Neural progenitor cell (in vitro differentiated cells): Measurements from ENCODE around the gene DPY30. TPM values are rescaled to one million over a fixed set of nuclear protein-coding genes. Genes with fewer than 3 reads are reported as not detected.

Source experiments
- DNase-seq: peaks from one replicate; pipeline ENCODE4 v3.0.0-alpha.2; 2016; ENCODE audit warnings: low spot score
- H2AFZ ChIP-seq: fragments of 200-600 bp; sonication (generic); replicated peaks from 2 replicates; pipeline ENCODE4 v1.6.1; 2016; ENCODE audit warnings: antibody characterized with exemption
- H3F3A ChIP-seq: fragments of 200-600 bp; sonication (generic); 2 replicates; pipeline ENCODE4 v1.6.1; 2016; ENCODE audit warnings: antibody characterized with exemption, low read depth
- H3K27ac ChIP-seq: fragments of 200-600 bp; sonication (generic); 2 replicates; pipeline ENCODE4 v1.5.1; 2016; ENCODE audit warnings: mild to moderate bottlenecking
- H3K27me3 ChIP-seq: fragments of 200-600 bp; sonication (generic); 2 replicates; pipeline ENCODE4 v1.6.1; 2016; ENCODE audit warnings: mild to moderate bottlenecking, moderate library complexity
- H3K36me3 ChIP-seq: fragments of 200-600 bp; sonication (generic); 2 replicates; pipeline ENCODE4 v1.5.1; 2016
- H3K4me1 ChIP-seq: fragments of 200-600 bp; sonication (generic); 2 replicates; pipeline ENCODE4 v1.6.1; 2016; ENCODE audit warnings: mixed run types
- H3K4me2 ChIP-seq: fragments of 200-600 bp; sonication (generic); 2 replicates; pipeline ENCODE4 v1.6.1; 2016
- H3K4me3 ChIP-seq: fragments of 200-600 bp; sonication (generic); 2 replicates; pipeline ENCODE4 v1.5.1; 2016
- H3K79me2 ChIP-seq: fragments of 200-600 bp; sonication (generic); 2 replicates; pipeline ENCODE4 v1.6.1; 2016; ENCODE audit warnings: low read depth
- H3K9ac ChIP-seq: fragments of 200-600 bp; sonication (generic); 2 replicates; pipeline ENCODE4 v1.6.1; 2016
- H3K9me3 ChIP-seq: fragments of 200-600 bp; sonication (generic); 2 replicates; pipeline ENCODE4 v1.5.1; 2016; ENCODE audit warnings: low read depth
- H4K20me1 ChIP-seq: fragments of 200-600 bp; sonication (generic); 2 replicates; pipeline ENCODE4 v1.6.1; 2016; ENCODE audit warnings: low read depth
- H3K27ac Mint-ChIP-seq: 3 replicates; pipeline ENCODE4 v1.8.0; 2021; ENCODE audit warnings: mixed read lengths
- H3K27me3 Mint-ChIP-seq: 2 replicates; pipeline ENCODE4 v1.8.0; 2022; ENCODE audit warnings: low read depth, mild to moderate bottlenecking, inconsistent platforms, moderate library complexity, mixed read lengths; ENCODE audit not compliant: insufficient read depth
- H3K36me3 Mint-ChIP-seq: 3 replicates; pipeline ENCODE4 v1.8.0; 2021; ENCODE audit warnings: mixed read lengths
- H3K4me1 Mint-ChIP-seq: 3 replicates; pipeline ENCODE4 v1.8.0; 2021; ENCODE audit warnings: mixed read lengths
- H3K4me3 Mint-ChIP-seq: 3 replicates; pipeline ENCODE4 v1.8.0; 2021; ENCODE audit warnings: mild to moderate bottlenecking, moderate library complexity, mixed read lengths
- H3K9me3 Mint-ChIP-seq: 3 replicates; pipeline ENCODE4 v1.8.0; 2020; ENCODE audit warnings: mixed read lengths
- CTCF ChIP-seq: fragments of 200-600 bp; sonication (generic); IDR thresholded peaks from 2 replicates; pipeline ENCODE4 v1.5.1; 2017; ENCODE audit warnings: antibody characterized with exemption, mild to moderate bottlenecking
- EZH2 ChIP-seq: fragments of 200-600 bp; sonication (generic); IDR thresholded peaks from 2 replicates; pipeline ENCODE4 v1.6.1; 2017; ENCODE audit warnings: antibody characterized with exemption, mild to moderate bottlenecking, moderate library complexity
- EZH2phosphoT487 ChIP-seq: fragments of 200-600 bp; sonication (generic); IDR thresholded peaks from 2 replicates; pipeline ENCODE4 v1.6.1; 2017; ENCODE audit warnings: antibody characterized with exemption
- total RNA-seq: library from RNA; depleted of rRNA; stranded (reverse); fragments of >200 nt; gene quantifications from 2 replicates; pipeline ENCODE4 v1.2.3, GENCODE V29; 2015; ENCODE audit warnings: low replicate concordance

Gene DPY30
- total RNA-seq, 1 donor from 2014 or later, result 199 TPM

GRCh38 chr2:32009516-32010256 lies 29.9 kb downstream of the DPY30 start:
- Mint-ChIP-seq H3K36me3 (peaks cover 4% of the 10 kb centered on the region), H3K9me3 (no peaks in the 10 kb centered on the region), H3K4me1 (peaks cover 35% of the 10 kb centered on the region), H3K27me3 (no peaks in the 10 kb centered on the region), H3K27ac (peak overlapping the region; percentile 36), H3K4me3 (peak overlapping the region; percentile 98)
- peak overlapping the region; percentile 80 for H3K4me3 ChIP-seq
- peaks cover 51% of the 10 kb centered on the region for H3K79me2 ChIP-seq
- H3K27ac ChIP-seq, result peak overlapping the region; percentile 97
- H3K9ac ChIP-seq, result peak overlapping the region; percentile 46
- no peaks in the 10 kb centered on the region for H3K27me3 ChIP-seq
- peaks cover 29% of the 10 kb centered on the region for H3F3A ChIP-seq
- H4K20me1 ChIP-seq, result peaks cover 41% of the 10 kb centered on the region
- H2AFZ ChIP-seq, result no peak overlapping the region
- no peaks in the 10 kb centered on the region for H3K9me3 ChIP-seq
- H3K4me1 ChIP-seq, result peaks cover 14% of the 10 kb centered on the region
- H3K4me2 ChIP-seq, result peak overlapping the region; percentile 87
- H3K36me3 ChIP-seq, result no peaks in the 10 kb centered on the region
- TF ChIP-seq EZH2 (no peak), CTCF (no peak), EZH2phosphoT487 (no peak)
- peak; percentile 64 for DNase-seq

DNA sequence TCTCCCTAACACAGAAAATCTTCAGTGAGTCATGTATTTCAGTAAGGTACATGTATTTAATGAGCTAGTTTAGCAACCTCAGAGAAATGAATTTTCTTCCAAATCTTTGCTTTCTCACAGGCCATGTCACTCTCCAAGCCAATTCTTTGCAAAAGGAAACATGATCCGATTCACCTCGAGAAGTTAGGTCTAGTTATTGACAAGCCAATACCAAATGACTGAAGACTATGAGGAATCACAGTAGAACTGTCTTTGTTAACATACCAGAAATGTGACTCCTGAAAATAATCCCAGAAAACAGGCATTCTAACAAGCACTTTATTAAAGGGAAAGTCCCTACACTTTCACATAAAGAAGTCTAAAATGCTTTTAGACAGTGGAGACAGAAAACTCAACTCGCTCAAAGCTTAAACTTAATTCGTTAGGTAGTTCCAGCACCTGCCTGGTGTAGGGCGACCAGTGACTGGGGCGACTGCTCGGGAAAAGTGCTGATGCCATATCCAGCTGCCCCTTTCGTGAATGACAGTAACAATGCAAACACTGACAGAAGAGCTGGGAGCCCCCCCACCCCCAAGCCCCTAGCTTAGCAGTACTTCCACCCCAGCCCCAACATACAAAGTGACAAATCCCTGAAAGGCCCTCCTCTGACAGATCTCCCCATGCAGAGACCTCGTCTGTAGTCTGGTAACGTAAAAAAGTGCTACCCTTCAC lies 30.6 kb downstream of the DPY30 start:
- Mint-ChIP-seq H3K27me3 (no peaks in the 10 kb centered on the region), H3K36me3 (peaks cover 2% of the 10 kb centered on the region), H3K4me3 (peak overlapping the region; percentile 98), H3K4me1 (peaks cover 35% of the 10 kb centered on the region), H3K27ac (peak overlapping the region; percentile 36), H3K9me3 (no peaks in the 10 kb centered on the region)
- Histone ChIP-seq H3K4me3 (peak overlapping the region; percentile 80), H4K20me1 (peaks cover 43% of the 10 kb centered on the region), H3K79me2 (peaks cover 58% of the 10 kb centered on the region), H2AFZ (no peak overlapping the region), H3K36me3 (no peaks in the 10 kb centered on the region), H3K4me2 (peak overlapping the region; percentile 87), H3K4me1 (peaks cover 14% of the 10 kb centered on the region), H3F3A (peaks cover 29% of the 10 kb centered on the region), H3K9me3 (no peaks in the 10 kb centered on the region), H3K27ac (peak overlapping the region; percentile 63), H3K27me3 (no peaks in the 10 kb centered on the region), H3K9ac (peak overlapping the region; percentile 46)
- DNase-seq, result peak; percentile 49
- no peak for TF ChIP-seq EZH2
- TF ChIP-seq CTCF, result no peak
- no peak for TF ChIP-seq EZH2phosphoT487

- peaks cover 25% of the 10 kb centered on the region for H3K4me1 Mint-ChIP-seq
- Histone ChIP-seq H2AFZ (no peak overlapping the region), H3K9ac (no peak overlapping the region), H3K79me2 (peaks cover 77% of the 10 kb centered on the region), H3K9me3 (no peaks in the 10 kb centered on the region), H3F3A (peaks cover 25% of the 10 kb centered on the region), H3K4me3 (no peak overlapping the region), H3K27ac (no peak overlapping the region), H3K4me1 (peaks cover 14% of the 10 kb centered on the region), H3K36me3 (no peaks in the 10 kb centered on the region), H4K20me1 (peaks cover 52% of the 10 kb centered on the region), H3K27me3 (no peaks in the 10 kb centered on the region), H3K4me2 (no peak overlapping the region)
- no peak for DNase-seq
- no peaks in the 10 kb centered on the region for H3K9me3 Mint-ChIP-seq
- peaks cover 4% of the 10 kb centered on the region for H3K36me3 Mint-ChIP-seq
- TF ChIP-seq EZH2, result no peak
- no peak for TF ChIP-seq EZH2phosphoT487
- no peak for TF ChIP-seq CTCF
- no peak overlapping the region for H3K27ac Mint-ChIP-seq
- H3K27me3 Mint-ChIP-seq, result no peaks in the 10 kb centered on the region
- no peak overlapping the region for H3K4me3 Mint-ChIP-seq
Observed at GRCh38 chr2:32007121-32007391, 32.5 kb downstream of the DPY30 start.
